Measurements from ENCODE around the gene VPS50. TPM values are rescaled to one million over a fixed set of nuclear protein-coding genes. Genes with fewer than 3 reads are reported as not detected.

VPS50 gene
- total RNA-seq, 1 experiment from 2014 or later: 13.6 TPM

DNA sequence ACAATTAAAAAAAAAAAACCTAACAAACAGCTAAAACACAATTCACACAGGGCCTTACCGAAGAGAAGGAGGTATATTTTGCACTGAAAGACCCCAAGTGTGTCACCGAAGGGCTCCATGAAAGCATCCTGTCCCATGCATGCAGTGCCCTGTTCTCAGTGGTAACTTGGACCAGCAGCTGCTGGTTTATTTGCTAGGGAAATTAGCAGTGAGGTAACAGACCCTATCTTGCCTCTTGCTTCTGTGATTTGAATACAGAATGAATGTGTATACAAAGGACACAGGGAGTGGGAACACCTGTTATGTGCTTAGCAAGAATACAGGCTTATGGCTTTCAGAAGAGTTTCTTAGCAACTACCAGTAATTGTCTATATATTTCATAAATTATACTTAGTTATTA, 5.9 kb upstream of the VPS50 start, which contains the start of gene HEPACAM2:
TSS of gene HEPACAM2 (minus strand) at position 160 of the 400 bp plus-strand sequence.
- no CpG with 5 or more reads among the region's 2 CpGs for WGBS (ENCODE audit: extremely low coverage, insufficient read length, low lambda C conversion rate)
- Mint-ChIP-seq H3K4me3 (no peak within 1 kb of the TSS), H3K36me3 (ENCODE audit: insufficient read depth in 1 of 3, low read depth in 3 of 3) (no peaks in the 10 kb centered on the region)

More for the DNA sequence above, 5.9 kb upstream of the VPS50 start, which contains the start of gene HEPACAM2:
- peaks cover 0 to 2% of the 10 kb centered on the region in 2 experiments; a peak in 1 of 4 replicates for H3K4me1 Mint-ChIP-seq
- Histone ChIP-seq H3K9me3 (ENCODE audit: control insufficient read depth, low read depth, low read length) (no peaks in the 10 kb centered on the region), H2BK20ac (ENCODE audit: low read depth, low read length, poor library complexity, severe bottlenecking) (no peak within 1 kb of the TSS), H4K8ac (replicated peaks; ENCODE audit: insufficient read length, low read depth, low read length) (no peak within 1 kb of the TSS), H3K4me1 (ENCODE audit: insufficient read depth, low read length) (no peaks in the 10 kb centered on the region), H3K27me3 (ENCODE audit: insufficient read depth, low read length) (no peaks in the 10 kb centered on the region), H3K27ac (ENCODE audit: insufficient read length, low read depth, low read length) (no peak within 1 kb of the TSS), H2BK15ac (ENCODE audit: low read depth, low read length) (no peak within 1 kb of the TSS), H2BK5ac (ENCODE audit: insufficient read length, low read length) (no peak within 1 kb of the TSS), H3K23me2 (ENCODE audit: insufficient read length, low read depth, low read length, poor library complexity, severe bottlenecking) (no peaks in the 10 kb centered on the region), H2AK5ac (ENCODE audit: insufficient read length, low read length) (no peak within 1 kb of the TSS), H3K14ac (ENCODE audit: insufficient read depth, low read length) (no peak within 1 kb of the TSS), H3K18ac (ENCODE audit: insufficient read length, low read depth, low read length) (no peak within 1 kb of the TSS), H2AFZ (ENCODE audit: low read length) (no peak within 1 kb of the TSS), H3K56ac (ENCODE audit: insufficient read length, low read depth, low read length) (no peak within 1 kb of the TSS), H4K5ac (ENCODE audit: insufficient read length, low read depth, low read length) (no peak within 1 kb of the TSS), H3K4ac (ENCODE audit: low read depth, low read length) (no peak within 1 kb of the TSS), H2BK12ac (ENCODE audit: insufficient read length, low read depth, low read length) (no peak within 1 kb of the TSS), H3K79me2 (ENCODE audit: insufficient read depth, low read length) (no peaks in the 10 kb centered on the region), H3K79me1 (ENCODE audit: insufficient read depth, low read depth, low read length, poor library complexity, severe bottlenecking) (no peaks in the 10 kb centered on the region), H4K20me1 (ENCODE audit: control insufficient read depth, insufficient read depth, insufficient read length) (no peaks in the 10 kb centered on the region), H3T11ph (ENCODE audit: low read length) (no peak within 1 kb of the TSS), H3K4me2 (ENCODE audit: insufficient read depth, insufficient read length, low read length) (no peak within 1 kb of the TSS), H3K23ac (ENCODE audit: insufficient read length, low read depth, low read length) (no peak within 1 kb of the TSS), H3K9ac (ENCODE audit: extremely low read depth, insufficient read length, low read length) (no peak within 1 kb of the TSS), H4K91ac (ENCODE audit: insufficient read length, low read depth, low read length) (no peak within 1 kb of the TSS), H2BK120ac (ENCODE audit: low read depth, low read length, poor library complexity, severe bottlenecking) (no peak within 1 kb of the TSS)
- H3K9me3 Mint-ChIP-seq: no peaks in the 10 kb centered on the region
- no peak within 1 kb of the TSS for H3K27ac Mint-ChIP-seq
- DNase-seq: no peak
- H3K27me3 Mint-ChIP-seq (ENCODE audit: low read depth): no peaks in the 10 kb centered on the region; the same call in 1 of the 2 replicates
- TF ChIP-seq, protein P1, sequence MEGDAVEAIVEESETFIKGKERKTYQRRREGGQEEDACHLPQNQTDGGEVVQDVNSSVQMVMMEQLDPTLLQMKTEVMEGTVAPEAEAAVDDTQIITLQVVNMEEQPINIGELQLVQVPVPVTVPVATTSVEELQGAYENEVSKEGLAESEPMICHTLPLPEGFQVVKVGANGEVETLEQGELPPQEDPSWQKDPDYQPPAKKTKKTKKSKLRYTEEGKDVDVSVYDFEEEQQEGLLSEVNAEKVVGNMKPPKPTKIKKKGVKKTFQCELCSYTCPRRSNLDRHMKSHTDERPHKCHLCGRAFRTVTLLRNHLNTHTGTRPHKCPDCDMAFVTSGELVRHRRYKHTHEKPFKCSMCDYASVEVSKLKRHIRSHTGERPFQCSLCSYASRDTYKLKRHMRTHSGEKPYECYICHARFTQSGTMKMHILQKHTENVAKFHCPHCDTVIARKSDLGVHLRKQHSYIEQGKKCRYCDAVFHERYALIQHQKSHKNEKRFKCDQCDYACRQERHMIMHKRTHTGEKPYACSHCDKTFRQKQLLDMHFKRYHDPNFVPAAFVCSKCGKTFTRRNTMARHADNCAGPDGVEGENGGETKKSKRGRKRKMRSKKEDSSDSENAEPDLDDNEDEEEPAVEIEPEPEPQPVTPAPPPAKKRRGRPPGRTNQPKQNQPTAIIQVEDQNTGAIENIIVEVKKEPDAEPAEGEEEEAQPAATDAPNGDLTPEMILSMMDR (conservative IDR thresholded peaks at IDR 0.05): no peak
